Activated T-helper 1 cell treated with anti-CD3 and anti-CD28 coated beads, Interleukin-2, amount 50 U/mL, for 16 hours (primary cell): ENCODE measurements around the gene ZBED1.
"Not testable (repeated sequence)": the region's sequence is repeated elsewhere in the genome, so short reads cannot be mapped to it uniquely, and the experiment has no call there.

Experiments
- DNase-seq, 2 donors: peaks; one replicate each; pipeline ENCODE4 v3.0.0-alpha.2; 2020; ENCODE audit warnings: low read depth in 1 of 2, low spot score in 1 of 2

Gene ZBED1

DNA sequence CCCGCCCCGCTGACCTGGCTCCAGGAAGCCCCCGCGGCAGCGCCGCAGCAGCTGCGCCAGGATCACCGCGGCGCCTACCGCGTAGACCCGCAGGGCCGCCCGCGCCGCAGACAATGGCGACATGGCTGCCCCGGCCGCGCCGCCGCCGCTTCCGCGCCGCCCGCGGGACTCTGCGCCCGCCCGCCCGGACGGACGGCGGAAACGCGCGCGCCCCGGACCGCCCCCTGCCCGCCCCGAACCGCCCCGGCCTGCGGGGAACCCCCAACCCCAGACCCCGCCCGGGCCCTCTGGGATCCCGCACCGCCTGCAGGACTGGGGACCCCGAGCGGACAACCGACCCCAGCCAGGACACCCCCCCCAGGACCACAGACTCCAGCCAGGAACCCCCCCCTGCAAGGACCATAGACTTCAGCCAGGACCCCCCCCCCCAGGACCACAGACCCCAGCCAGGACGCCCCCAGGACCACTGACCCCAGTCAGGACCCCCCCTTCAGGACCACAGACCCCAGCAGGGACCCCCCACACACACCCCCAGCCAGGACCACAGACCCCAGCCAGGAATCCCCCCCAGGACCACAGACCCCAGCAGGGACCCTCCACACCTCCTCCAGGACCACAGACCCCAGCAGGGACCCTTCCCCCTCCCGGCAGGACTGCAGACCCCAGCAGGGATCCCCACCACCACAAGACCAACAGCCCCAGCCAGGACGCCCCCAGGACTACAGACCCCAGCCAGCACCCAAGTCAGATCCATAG is at the start of gene ZBED1, which contains the start of gene DHRSX:
ZBED1 (minus strand) TSS at position 174 of the 756 bp plus-strand sequence. CDS start 10,257 bp downstream, outside the sequence.
DHRSX (minus strand) TSS at position 174 of the 756 bp plus-strand sequence; CDS start at position 123, 51 bp downstream.
- DNase-seq = peak; percentile 14 to 27

GRCh38 chrX:2549876-2550275 is 49.1 kb upstream of the ZBED1 start:
- DNase-seq = no peak

DNA sequence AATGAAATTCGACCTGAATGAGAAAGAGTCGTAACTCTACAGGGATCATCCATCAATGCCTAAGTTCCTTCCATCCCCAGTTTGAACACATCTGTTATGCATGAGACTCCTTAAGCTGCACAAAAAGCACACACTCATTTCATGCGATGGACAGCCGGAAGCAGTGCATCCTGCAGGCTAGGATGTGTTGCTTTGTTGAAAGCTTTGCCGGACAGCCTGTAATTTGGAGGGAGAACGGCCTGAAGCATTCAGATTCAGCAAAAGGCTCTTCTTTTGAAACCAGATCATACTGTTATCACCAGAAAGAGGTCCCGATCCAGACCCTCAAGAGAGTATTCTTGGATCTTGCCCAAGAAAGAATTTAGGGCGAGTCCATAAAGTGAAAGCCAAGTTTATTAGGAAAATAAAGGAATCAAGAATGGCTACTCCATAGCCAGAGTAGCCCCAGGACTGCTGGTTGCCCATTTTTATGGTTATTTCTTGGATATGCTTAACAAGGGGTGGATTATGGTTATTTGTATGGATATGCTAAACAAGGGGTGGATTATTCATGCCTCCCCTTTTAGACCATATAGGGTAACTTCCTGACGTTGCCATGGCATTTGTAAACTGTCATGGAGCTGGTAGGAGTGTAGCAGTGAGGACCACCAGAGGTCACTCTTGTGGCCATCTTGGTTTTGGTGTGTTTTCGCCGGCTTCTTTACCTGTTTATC is 48.1 kb upstream of the ZBED1 start:
- DNase-seq = no peak

GRCh38 chrX:2547736-2548135 is 47.0 kb upstream of the ZBED1 start:
- DNase-seq = no peak

DNA sequence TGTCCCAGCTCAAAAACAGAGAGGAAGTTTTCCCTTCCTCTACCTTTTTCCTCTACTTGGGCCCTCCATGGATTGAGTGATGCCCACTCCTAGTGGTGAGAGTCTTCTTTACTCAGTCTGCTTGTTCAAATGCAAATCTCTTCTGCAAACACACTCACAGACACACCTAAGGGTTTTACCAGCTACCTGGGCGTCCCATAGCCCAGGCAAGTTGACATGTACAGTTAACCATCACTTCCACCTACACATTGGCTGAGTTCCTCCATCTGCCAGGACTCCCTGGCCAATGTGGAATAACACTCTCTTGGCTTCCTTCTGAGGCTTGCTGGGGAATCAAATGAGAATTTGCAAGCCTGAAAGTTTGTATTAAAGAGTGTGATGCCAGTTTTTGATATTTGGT is 45.7 kb upstream of the ZBED1 start:
- no peak for DNase-seq

DNA sequence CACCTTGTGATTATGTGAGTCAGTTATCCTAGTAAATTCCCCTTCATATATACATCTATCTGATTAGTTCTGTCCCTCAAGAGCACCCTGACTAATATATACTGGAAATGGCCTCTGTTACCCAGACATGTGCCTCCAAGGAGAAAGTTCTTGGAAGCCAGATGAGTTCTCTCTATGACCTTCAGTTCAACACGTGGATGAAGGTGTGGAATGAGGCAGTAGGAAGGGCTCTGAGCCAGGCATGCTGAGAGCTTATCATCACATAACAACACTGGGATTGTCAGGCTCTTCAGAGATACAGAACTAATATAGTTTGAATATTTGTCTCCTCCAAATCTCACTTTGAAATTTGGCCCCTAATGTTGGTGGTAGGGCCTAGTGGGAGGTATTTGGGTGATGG is 44.4 kb upstream of the ZBED1 start:
- DNase-seq = no peak

DNA sequence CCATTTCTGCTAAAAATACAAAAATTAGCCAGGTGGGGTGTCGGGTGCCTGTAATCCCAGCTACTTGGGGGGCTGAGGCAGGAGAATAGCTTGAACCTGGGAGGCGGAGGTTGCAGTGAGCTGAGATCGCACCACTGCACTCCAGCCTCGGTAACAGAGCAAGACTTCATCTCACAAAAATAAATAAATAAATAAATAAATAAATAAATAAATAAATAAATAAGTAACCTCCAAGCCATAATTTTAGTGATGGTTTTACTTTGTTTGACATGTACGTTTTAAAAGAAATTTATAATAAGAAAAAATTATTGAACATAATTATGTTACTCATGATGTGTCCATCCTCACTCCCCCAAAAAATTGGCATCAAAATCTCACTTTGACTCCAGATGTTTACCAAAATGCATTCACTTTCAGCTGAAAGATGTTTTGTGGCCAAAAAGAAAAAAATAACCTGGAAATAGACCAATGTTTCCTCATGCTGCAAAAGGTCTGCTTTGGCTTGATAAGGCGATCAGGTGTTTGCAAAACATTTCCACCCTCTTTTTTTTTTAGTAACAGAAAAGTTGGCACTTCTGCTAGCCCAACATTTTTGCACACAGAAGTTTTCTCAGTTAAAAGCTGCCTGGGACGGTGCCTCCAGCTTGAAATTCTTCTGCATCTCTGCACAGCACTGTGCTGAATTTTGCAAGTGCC is 42.2 kb upstream of the ZBED1 start:
- no peak for DNase-seq

DNA sequence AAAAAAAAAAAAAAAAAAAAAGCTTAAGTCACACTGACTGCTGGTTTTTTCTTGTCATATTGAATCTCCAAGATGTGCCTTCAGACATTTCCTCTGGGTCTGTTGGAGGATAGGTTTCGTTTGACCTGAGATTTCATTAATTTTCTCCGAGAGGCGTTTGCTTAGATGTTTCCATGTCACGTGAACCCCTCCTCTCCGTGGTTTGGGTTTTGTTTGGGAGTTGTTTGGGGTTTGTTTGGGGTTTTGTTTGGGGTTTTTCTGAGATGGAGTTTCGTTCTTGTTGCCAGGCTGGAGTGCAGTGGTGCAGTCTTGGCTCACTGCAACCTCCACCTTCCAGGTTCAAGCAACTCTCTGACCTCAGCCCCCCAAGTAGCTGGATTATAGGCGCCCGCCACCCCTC is 40.8 kb upstream of the ZBED1 start:
- no peak for DNase-seq

- no peak for DNase-seq
Measured at GRCh38 chrX:2540426-2540947, 39.7 kb upstream of the ZBED1 start.

GRCh38 chrX:2539586-2539985 is 38.8 kb upstream of the ZBED1 start:
- no peak for DNase-seq

GRCh38 chrX:2538031-2538757 is 37.4 kb upstream of the ZBED1 start:
- DNase-seq = no peak

GRCh38 chrX:2536974-2537373 is 36.2 kb upstream of the ZBED1 start:
- no peak for DNase-seq

DNA sequence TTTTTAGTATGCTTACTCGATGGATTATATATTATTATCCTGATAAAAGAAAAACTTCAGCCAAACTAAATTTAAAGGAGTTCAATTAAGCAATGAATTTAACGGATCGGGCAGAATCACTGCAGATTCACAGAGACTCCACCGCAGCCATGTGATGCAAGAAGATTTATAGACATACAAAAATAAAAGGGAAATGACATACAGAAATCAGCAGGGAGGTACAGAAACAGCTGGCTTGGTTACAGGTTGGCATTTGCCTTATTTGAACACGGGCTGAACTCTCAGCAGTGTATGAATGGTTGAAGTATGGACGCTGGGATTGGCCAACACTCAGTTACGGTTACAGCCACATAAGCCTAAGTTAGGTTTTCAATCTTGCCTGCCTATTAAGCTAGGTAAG is 35.4 kb upstream of the ZBED1 start:
- no peak for DNase-seq

DNA sequence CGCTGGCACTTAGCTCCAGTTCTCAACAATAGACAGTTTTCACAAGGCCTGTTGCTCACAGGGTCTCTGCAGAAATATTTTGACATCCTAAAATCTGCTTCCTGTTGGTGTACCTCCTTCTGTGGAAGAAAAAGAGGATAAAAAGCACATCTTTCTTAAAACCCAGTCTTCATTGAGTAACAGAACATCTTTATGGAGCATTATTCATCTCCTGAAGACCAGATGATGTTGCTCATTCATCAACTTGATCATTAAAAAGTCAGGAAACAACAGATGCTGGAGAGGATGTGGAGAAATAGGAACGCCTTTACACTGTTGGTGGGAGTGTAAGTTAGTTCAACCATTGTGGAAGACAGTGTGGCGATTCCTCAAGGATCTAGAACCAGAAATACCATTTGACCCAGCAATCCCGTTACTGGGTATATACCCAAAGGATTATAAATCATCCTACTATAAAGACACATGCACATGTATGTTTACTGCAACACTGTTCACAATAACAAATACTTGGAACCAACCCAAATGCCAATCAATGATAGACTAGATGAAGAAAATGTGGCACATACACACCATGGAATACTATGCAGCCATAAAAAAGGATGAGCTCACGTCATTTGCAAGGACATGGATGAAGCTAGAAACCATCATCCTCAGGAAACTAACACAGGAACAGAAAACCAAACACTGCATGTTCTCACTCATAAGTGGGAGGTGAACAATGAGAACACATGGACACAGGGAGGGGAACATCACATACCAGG is 33.7 kb upstream of the ZBED1 start:
- DNase-seq = not testable (repeated sequence)

GRCh38 chrX:2533424-2533823 is 32.6 kb upstream of the ZBED1 start:
- DNase-seq = no peak

GRCh38 chrX:2526390-2526789 is 25.6 kb upstream of the ZBED1 start:
- no peak for DNase-seq

GRCh38 chrX:2523911-2524310 is 23.1 kb upstream of the ZBED1 start:
- no peak for DNase-seq

DNA sequence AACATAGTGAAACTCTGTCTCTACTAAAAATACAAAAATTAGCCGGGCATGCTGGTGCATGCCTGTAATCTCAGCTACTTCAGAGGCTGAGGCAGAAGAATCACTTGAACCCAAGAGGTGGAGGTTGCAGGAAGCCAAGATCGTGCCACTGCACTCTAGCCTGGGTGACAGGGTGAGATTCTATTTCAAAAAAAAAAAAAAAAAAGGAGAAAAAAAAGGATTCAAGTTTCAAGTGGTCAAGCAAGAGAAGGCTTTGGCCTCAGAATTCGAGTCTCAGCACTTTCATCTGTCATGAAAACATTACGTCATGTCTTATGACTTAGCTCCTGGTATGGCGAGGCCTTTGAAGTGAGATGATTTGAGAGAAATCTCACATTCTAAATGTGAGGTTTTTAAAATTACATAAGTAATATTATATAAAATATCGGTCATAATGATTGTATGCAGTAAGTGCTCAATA is 21.2 kb upstream of the ZBED1 start:
- no peak for DNase-seq

GRCh38 chrX:2521092-2521926 is 20.5 kb upstream of the ZBED1 start:
- DNase-seq = no peak
